NB4 (cell line): ENCODE results near the gene FBXO34.

Source experiments
- MAX ChIP-seq: IDR thresholded peaks from 2 replicates; pipeline ENCODE4 v1.6.1; 2011; ENCODE audit warnings: low read depth, low read length
- MYC ChIP-seq: IDR thresholded peaks from 2 replicates; pipeline ENCODE4 v1.6.1; 2011; ENCODE audit warnings: low read depth, low read length
- POLR2A ChIP-seq: IDR thresholded peaks from 2 replicates; pipeline ENCODE4 v1.6.1; 2011; ENCODE audit warnings: mild to moderate bottlenecking; ENCODE audit not compliant: insufficient read length; ENCODE audit errors: extremely low read depth
- TF ChIP-seq, protein P1 (sequence below): IDR thresholded peaks from one replicate; pipeline ENCODE4 v1.5.1; 2012; ENCODE audit warnings: low read depth, low read length

- TF ChIP-seq MAX = no peak
- TF ChIP-seq, protein P1, sequence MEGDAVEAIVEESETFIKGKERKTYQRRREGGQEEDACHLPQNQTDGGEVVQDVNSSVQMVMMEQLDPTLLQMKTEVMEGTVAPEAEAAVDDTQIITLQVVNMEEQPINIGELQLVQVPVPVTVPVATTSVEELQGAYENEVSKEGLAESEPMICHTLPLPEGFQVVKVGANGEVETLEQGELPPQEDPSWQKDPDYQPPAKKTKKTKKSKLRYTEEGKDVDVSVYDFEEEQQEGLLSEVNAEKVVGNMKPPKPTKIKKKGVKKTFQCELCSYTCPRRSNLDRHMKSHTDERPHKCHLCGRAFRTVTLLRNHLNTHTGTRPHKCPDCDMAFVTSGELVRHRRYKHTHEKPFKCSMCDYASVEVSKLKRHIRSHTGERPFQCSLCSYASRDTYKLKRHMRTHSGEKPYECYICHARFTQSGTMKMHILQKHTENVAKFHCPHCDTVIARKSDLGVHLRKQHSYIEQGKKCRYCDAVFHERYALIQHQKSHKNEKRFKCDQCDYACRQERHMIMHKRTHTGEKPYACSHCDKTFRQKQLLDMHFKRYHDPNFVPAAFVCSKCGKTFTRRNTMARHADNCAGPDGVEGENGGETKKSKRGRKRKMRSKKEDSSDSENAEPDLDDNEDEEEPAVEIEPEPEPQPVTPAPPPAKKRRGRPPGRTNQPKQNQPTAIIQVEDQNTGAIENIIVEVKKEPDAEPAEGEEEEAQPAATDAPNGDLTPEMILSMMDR = no peak
- TF ChIP-seq POLR2A = no peak
- no peak for TF ChIP-seq MYC
These were observed 53.6 kb downstream of the FBXO34 start for GRCh38 chr14:55324812-55325211.
